GM23338 (cell line): Measurements from ENCODE around the gene SPG7. TPM values are rescaled to one million over a fixed set of nuclear protein-coding genes. Genes with fewer than 3 reads are reported as not detected.

ENCODE experiments used
- ATAC-seq: fragments of 200-7000 bp; cut with Tn5 transposase; 3 replicates; pipeline ENCODE4 v1.9.1; 2020
- DNase-seq: peaks from one replicate; pipeline ENCODE4 v3.0.0-alpha.2; 2015; ENCODE audit warnings: low spot score
- H2AFZ ChIP-seq: fragments of 200-600 bp; sonication (generic); 2 replicates; pipeline ENCODE4 v1.8.0; 2016; ENCODE audit warnings: antibody characterized with exemption, mild to moderate bottlenecking, moderate library complexity
- H3F3A ChIP-seq: fragments of 200-600 bp; sonication (generic); replicated peaks from 2 replicates; pipeline ENCODE4 v1.8.0; 2017; ENCODE audit warnings: antibody characterized with exemption, mixed run types, low read depth
- H3K27ac ChIP-seq: fragments of 200-600 bp; sonication (generic); 2 replicates; pipeline ENCODE4 v1.6.1; 2016; ENCODE audit warnings: low read depth
- H3K27me3 ChIP-seq: fragments of 200-600 bp; sonication (generic); 2 replicates; pipeline ENCODE4 v1.8.0; 2016; ENCODE audit warnings: mild to moderate bottlenecking, mixed run types, moderate library complexity; ENCODE audit not compliant: insufficient read depth
- H3K36me3 ChIP-seq: fragments of 200-600 bp; sonication (generic); 2 replicates; pipeline ENCODE4 v1.8.0; 2016; ENCODE audit warnings: mild to moderate bottlenecking; ENCODE audit not compliant: insufficient read depth
- H3K4me1 ChIP-seq: fragments of 200-600 bp; sonication (generic); 2 replicates; pipeline ENCODE4 v1.8.0; 2016; ENCODE audit warnings: mild to moderate bottlenecking, moderate library complexity; ENCODE audit not compliant: insufficient read depth
- H3K4me2 ChIP-seq: fragments of 200-600 bp; sonication (generic); 2 replicates; pipeline ENCODE4 v1.7.1; 2017; ENCODE audit warnings: mixed run types
- H3K4me3 ChIP-seq: fragments of 200-600 bp; sonication (generic); 2 replicates; pipeline ENCODE4 v1.6.1; 2016; ENCODE audit warnings: mixed run types
- H3K79me2 ChIP-seq: fragments of 200-600 bp; sonication (generic); replicated peaks from 2 replicates; pipeline ENCODE4 v1.8.0; 2017; ENCODE audit warnings: mild to moderate bottlenecking; ENCODE audit not compliant: insufficient read depth
- H3K9me2 ChIP-seq: fragments of 200-600 bp; sonication (generic); 2 replicates; pipeline ENCODE4 v1.8.0; 2017; ENCODE audit not compliant: insufficient read depth
- H4K20me1 ChIP-seq: fragments of 200-600 bp; sonication (generic); replicated peaks from 2 replicates; pipeline ENCODE4 v1.8.0; 2017; ENCODE audit warnings: mild to moderate bottlenecking; ENCODE audit not compliant: insufficient read depth
- H3K27ac Mint-ChIP-seq: 2 replicates; pipeline ENCODE4 v1.8.0; 2020; ENCODE audit warnings: inconsistent platforms, mild to moderate bottlenecking, moderate library complexity, mixed read lengths
- H3K27me3 Mint-ChIP-seq: 3 replicates; pipeline ENCODE4 v1.8.0; 2022; ENCODE audit warnings: low read depth, mild to moderate bottlenecking, moderate library complexity, mixed read lengths, inconsistent platforms; ENCODE audit not compliant: insufficient read depth, poor library complexity
- H3K36me3 Mint-ChIP-seq: 3 replicates; pipeline ENCODE4 v1.8.0; 2021; ENCODE audit warnings: low read depth, mild to moderate bottlenecking, inconsistent platforms, moderate library complexity, mixed read lengths
- H3K4me1 Mint-ChIP-seq: 3 replicates; pipeline ENCODE4 v1.8.0; 2020; ENCODE audit warnings: mild to moderate bottlenecking, inconsistent platforms, mixed read lengths
- H3K4me3 Mint-ChIP-seq: 3 replicates; pipeline ENCODE4 v1.8.0; 2021; ENCODE audit warnings: moderate library complexity, mild to moderate bottlenecking, inconsistent platforms, mixed read lengths
- H3K9me3 Mint-ChIP-seq: 3 replicates; pipeline ENCODE4 v1.8.0; 2020; ENCODE audit warnings: moderate library complexity, mild to moderate bottlenecking, inconsistent platforms, mixed read lengths
- CTCF ChIP-seq, 2 experiments: fragments of 200-600 bp in 1 of 2; sonication (generic) in 1 of 2; conservative IDR thresholded peaks; 2 replicates each; pipeline versions ENCODE4 v1.5.1 to v1.6.1; 2016 to 2017; ENCODE audit warnings: antibody characterized with exemption in 2 of 2, low read depth in 2 of 2, mild to moderate bottlenecking in 2 of 2, moderate library complexity in 1 of 2
- EZH2phosphoT487 ChIP-seq: fragments of 200-600 bp; sonication (generic); IDR thresholded peaks from one replicate; pipeline ENCODE4 v1.8.1; 2018; ENCODE audit warnings: antibody characterized with exemption; ENCODE audit not compliant: unreplicated experiment
- JUNB ChIP-seq: IDR thresholded peaks from one replicate; pipeline ENCODE4 v1.6.1; 2016; ENCODE audit warnings: antibody characterized with exemption; ENCODE audit not compliant: unreplicated experiment
- POLR2AphosphoS5 ChIP-seq: IDR thresholded peaks from 2 replicates; pipeline ENCODE4 v1.6.1; 2016; ENCODE audit warnings: antibody characterized with exemption, low read depth
- ZNF462 ChIP-seq: fragments of 250-450 bp; sonication (Bioruptor Pico); IDR thresholded peaks from 2 replicates; pipeline ENCODE4 v1.5.0; 2020; ENCODE audit warnings: mild to moderate bottlenecking, moderate library complexity
- polyA plus RNA-seq: library from polyadenylated mRNA; unstranded; fragments of >200 nt; fragmentation: Nextera tagmentation; extraction: Ambion mirVana; gene quantifications from 2 replicates; pipeline ENCODE4 v1.2.1, GENCODE V29; 2016
- total RNA-seq: library from RNA; depleted of rRNA; stranded (reverse); fragments of >200 nt; shearing (Covaris generic); gene quantifications from 2 replicates; pipeline ENCODE4 v1.2.3, GENCODE V29; 2014
- TF ChIP-seq, protein P1 (sequence below): IDR thresholded peaks from one replicate; pipeline ENCODE4 v1.6.1; 2018; ENCODE audit warnings: antibody characterized with exemption; ENCODE audit not compliant: unreplicated experiment

SPG7 gene
- total and polyA plus RNA-seq, 2 experiments from 2014 or later = 77.1 to 267 TPM

DNA sequence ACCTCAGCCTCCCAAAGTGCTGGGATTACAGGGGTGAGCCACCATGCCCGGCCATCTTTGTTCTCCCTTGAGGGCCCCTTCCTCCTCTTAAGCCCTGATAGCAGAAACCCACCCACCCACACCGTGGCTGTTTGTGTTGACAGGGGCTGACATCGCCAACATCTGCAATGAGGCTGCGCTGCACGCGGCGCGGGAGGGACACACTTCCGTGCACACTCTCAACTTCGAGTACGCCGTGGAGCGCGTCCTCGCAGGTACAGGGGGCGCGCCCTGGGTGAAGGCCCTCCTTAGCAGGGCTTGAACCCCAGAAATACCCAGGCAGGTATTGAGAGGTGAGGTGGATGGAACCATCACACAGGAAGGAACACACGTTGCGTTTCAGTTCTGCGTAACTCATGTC lies 39.7 kb downstream of the SPG7 start (continued):
- TF ChIP-seq, protein P1, sequence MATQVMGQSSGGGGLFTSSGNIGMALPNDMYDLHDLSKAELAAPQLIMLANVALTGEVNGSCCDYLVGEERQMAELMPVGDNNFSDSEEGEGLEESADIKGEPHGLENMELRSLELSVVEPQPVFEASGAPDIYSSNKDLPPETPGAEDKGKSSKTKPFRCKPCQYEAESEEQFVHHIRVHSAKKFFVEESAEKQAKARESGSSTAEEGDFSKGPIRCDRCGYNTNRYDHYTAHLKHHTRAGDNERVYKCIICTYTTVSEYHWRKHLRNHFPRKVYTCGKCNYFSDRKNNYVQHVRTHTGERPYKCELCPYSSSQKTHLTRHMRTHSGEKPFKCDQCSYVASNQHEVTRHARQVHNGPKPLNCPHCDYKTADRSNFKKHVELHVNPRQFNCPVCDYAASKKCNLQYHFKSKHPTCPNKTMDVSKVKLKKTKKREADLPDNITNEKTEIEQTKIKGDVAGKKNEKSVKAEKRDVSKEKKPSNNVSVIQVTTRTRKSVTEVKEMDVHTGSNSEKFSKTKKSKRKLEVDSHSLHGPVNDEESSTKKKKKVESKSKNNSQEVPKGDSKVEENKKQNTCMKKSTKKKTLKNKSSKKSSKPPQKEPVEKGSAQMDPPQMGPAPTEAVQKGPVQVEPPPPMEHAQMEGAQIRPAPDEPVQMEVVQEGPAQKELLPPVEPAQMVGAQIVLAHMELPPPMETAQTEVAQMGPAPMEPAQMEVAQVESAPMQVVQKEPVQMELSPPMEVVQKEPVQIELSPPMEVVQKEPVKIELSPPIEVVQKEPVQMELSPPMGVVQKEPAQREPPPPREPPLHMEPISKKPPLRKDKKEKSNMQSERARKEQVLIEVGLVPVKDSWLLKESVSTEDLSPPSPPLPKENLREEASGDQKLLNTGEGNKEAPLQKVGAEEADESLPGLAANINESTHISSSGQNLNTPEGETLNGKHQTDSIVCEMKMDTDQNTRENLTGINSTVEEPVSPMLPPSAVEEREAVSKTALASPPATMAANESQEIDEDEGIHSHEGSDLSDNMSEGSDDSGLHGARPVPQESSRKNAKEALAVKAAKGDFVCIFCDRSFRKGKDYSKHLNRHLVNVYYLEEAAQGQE = no peak
- TF ChIP-seq ZNF462 (no peak), POLR2AphosphoS5 (no peak), JUNB (no peak), EZH2phosphoT487 (no peak)

DNA sequence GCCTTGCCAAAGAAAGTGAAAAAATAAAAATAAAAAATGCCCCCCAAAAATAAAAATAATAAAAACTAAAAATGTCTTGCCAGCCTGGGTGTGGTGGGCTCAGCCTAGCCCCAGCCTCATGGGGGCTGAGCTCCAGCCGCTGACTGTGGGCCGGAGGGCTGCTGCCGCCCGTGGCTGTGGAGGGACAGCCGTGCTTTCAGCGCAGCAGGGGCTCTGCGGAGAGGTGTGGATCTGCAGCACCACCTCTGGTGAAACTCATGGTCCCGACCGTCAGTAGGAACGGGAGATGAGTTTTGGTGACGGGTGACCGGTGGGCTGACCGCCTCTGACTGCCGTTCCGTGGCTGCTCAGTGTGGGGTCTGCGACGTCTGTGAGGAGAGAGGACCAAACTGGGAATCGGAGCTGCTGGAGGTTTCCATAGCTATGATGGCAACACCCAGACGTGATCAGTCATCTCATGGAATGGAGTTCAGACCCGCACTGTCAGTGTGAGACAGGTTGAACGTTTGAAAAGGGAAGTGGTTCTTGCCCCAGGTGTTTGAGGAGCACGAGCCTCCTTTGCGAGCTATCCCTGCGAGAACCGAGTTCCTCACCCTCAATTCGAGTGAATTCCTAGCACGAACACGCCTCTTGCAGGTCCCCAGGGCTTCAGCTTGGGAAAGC lies 40.3 kb downstream of the SPG7 start:
- Histone ChIP-seq H3K36me3 (peaks cover 15% of the 10 kb centered on the region), H3K27ac (no peak overlapping the region), H3F3A (0 out of 2 replicates have a peak, but pooled peaks cover 3% of the 10 kb centered on the region), H3K4me2 (no peak overlapping the region), H3K4me3 (no peak overlapping the region), H4K20me1 (no peaks in the 10 kb centered on the region), H3K9me2 (no peaks in the 10 kb centered on the region), H2AFZ (no peak overlapping the region), H3K4me1 (no peaks in the 10 kb centered on the region), H3K27me3 (no peaks in the 10 kb centered on the region), H3K79me2 (no peaks in the 10 kb centered on the region)
- H3K4me1 Mint-ChIP-seq = no peaks in the 10 kb centered on the region
- ATAC-seq (peak; percentile 30; the same call in 1 of the 3 replicates), DNase-seq (no peak)
- peaks cover 65% of the 10 kb centered on the region for H3K36me3 Mint-ChIP-seq
- peaks cover 6% of the 10 kb centered on the region for H3K27me3 Mint-ChIP-seq
- H3K27ac Mint-ChIP-seq = no peak overlapping the region
- H3K9me3 Mint-ChIP-seq = no peaks in the 10 kb centered on the region
- no peak overlapping the region for H3K4me3 Mint-ChIP-seq
- peak in 1 of 2 experiments; percentile 25; a peak in 1 of 4 replicates for TF ChIP-seq CTCF (conservative IDR thresholded peaks at IDR 0.05; ENCODE audit: low read depth in 2 of 2)
